Sciatic nerve (tissue), 2 donors: ENCODE data around the gene GAPT. TPM values are rescaled to one million over a fixed set of nuclear protein-coding genes. Genes with fewer than 3 reads are reported as not detected.

Source experiments
- ATAC-seq: fragments of 200-7000 bp; cut with Tn5 transposase; one replicate; pipeline ENCODE4 v1.9.1; 2020; ENCODE audit warnings: mild to moderate bottlenecking, moderate library complexity
- DNase-seq: peaks from one replicate; pipeline ENCODE4 v3.0.0-alpha.2; 2020; ENCODE audit warnings: low spot score
- intact Hi-C: fragments of 100-400 bp; cut with DNase I; formaldehyde crosslinking; loops from one replicate; pipeline ENCODE4 v1.14.2; 2022
- total RNA-seq: library from RNA; stranded (reverse); fragmentation: NEBNext Ultra II Directional; extraction: Animal tissue kit (Norgen Biotek cat#: 25700); gene quantifications from one replicate; pipeline ENCODE4 v1.2.1, GENCODE V29; 2021
- donor health status: DM: no; HTN: no; CAD: no.
- donor health status: DM: no; HTN: no; CAD: no.

GAPT gene
- total RNA-seq, 1 donor from 2014 or later: 2.9 TPM

DNA sequence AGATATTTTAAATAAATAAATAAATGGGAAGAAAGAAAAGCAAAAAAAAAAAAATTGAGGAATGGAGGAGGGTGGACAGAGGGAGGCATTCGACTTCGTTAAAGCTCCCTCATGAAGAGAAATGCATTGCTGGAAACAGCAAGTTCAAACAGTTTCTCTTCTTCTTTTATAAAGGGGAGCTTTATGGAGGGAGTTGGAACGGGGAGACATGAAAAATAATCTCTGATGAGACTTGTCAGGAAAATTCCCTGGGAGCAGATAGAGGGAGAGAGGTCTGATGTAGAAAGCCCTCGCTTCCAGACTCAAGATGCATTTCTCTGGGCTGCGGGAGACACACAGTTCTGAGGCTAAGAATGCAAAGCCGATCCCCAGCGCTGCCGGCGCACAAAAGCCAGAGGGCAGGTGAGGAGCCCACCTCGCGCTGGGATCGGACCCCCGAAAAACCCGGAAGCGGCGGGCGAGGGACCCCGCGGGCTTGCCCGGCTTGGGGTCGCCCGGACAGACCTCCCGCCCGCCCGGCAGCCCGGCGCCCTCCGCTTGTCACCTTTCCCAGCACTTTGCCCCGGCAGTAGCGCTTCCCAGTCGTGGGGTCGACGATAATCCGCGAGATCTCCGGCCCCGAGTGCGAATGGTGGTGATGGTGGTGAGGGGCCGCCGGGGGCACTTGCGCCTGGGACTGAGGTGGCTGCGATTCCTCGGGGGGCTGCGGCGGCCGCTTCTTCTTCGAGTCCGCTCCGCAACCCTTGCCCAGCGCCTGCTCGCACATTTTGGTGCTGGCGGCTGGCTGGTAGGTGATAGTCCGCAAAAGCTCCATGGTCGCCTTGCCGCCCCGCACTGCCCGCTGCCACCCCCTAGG, 31.9 kb upstream of the GAPT start:
- intact Hi-C loops: loop anchor here (5.0 kb wide), 2 partner anchors 677 to 1157 kb away; no protein-coding TSS in a partner anchor
- ATAC-seq (peak; percentile 5), DNase-seq (no peak)

DNA sequence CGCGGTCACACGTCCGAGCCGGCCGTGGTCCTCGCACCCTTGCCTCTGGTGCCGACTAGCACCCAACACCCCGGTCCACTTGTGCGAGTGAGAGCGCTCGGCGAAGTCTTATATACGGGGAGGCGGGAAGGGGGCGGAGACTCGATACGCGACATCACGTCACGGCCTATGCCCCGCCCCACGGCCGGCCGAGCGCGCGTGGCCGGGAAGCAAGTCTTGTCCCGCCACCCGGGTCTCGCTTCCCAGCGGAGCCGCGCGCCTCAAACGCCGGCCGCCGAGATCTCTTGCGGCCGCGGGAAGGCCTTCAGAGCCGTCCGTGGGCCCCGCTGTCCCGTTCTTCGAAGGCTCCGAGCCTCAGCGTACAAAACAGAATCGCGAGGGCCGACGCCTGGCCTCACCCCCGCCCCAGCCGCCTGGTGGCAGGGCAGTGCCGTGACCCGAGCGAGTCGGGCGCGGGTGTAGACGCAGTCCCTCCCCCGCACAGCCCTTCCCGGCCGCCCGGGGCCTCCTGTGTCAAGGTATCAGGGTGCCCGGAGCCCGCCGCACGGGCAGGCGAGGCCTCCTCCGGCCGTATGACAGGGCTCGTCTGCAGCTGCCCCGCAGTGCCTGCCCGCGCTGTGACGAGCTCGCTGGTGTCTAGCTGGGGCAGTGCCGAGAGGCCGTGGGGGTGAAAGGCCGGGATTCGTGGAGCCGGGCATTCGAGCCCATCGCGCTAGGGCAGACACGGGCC, 31.1 kb upstream of the GAPT start, which contains the start of gene PLK2:
PLK2 (minus strand) TSS at position 85 of the 730 bp plus-strand sequence. CDS start 127 bp downstream, outside the sequence.
- ATAC-seq (peak; percentile 98), DNase-seq (peak; percentile 99)
- intact Hi-C loops: loop anchor here (5.0 kb wide), 1 partner anchor 1158 kb away; no protein-coding TSS in a partner anchor

DNA sequence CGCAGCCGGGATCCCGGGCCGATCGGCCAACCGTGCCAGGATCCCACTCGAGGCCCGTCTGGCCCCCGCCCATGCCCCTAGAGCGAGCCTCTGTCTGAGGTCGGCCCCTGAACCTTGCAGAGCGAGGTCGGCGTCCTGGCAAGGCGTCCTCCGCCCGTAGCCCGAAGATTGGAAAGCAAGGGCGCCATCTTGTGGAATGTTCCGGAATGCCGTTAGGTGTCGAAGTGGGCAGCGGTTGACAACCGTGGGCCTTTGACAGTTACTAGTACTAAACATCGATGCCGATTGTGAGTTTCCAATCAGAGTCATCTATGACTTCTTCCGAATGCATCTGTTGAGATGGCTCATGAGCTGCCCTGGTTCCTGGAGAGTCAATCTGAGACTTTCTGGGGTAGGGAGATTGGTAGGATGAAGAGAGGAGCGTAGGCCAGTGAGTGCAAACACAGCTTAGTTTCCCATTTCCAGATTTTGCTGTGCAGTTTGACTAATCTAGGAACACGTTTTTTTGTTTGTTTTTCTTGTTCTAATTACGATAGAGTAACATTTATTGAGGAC, 30.4 kb upstream of the GAPT start:
- peak; percentile 97 for DNase-seq
- peak; percentile 90 for ATAC-seq

DNA sequence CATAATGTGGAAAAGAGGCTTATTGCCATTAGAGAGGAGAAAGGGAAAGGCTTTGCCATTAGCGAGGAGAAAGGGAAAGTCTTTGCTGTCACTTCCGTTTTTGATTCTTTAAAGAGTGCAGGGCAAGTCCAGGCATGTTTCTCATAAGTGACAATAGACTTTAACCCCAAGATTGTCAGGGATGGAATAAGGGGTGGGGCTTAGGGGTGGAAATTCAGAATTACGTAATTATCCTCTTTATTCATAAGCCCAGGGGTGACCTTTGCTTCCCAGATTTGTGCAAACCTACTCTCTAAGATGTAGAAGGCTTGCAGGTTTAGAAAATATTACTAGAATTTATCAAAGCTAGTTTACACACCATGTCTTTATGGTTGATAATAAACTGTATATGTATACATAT, 29.1 kb upstream of the GAPT start:
- no peak for ATAC-seq
- DNase-seq: no peak
- intact Hi-C loops: loop anchor here (5.0 kb wide), 1 partner anchor 1160 kb away; no protein-coding TSS in a partner anchor

More for the DNA sequence above, 30.4 kb upstream of the GAPT start:
- intact Hi-C loops: loop anchor here (5.0 kb wide), 1 partner anchor 1159 kb away; no protein-coding TSS in a partner anchor

DNA sequence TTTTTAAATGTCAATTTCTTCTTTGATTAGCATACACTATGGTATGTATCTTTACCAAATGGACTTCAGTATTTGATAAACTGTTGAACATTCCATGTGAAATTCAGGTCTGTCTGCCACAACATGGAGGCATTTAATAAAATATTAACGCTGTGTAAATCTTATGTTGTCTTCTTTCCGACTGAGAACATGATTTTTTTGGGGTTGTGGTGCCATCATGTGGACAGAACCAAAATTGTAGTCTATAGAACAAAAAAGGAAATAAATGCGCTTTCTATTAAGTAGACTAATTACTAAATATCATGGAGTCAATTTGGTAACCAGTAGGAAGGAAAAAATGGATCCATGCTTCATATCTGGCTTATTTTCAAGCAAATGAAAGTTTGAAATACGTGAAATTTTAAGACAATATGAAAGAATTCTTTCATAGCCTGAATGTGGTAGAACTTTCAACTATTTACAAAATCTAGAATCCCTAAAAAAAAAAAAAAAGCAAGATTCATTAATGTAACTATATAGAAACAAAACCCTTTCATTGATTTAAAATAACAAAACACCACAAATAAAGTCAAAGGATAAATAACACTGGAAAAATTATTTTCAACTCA, 28.5 kb upstream of the GAPT start:
- DNase-seq (no peak), ATAC-seq (no peak)
- intact Hi-C loops: loop anchor here (5.0 kb wide), 1 partner anchor 1160 kb away; no protein-coding TSS in a partner anchor

DNA sequence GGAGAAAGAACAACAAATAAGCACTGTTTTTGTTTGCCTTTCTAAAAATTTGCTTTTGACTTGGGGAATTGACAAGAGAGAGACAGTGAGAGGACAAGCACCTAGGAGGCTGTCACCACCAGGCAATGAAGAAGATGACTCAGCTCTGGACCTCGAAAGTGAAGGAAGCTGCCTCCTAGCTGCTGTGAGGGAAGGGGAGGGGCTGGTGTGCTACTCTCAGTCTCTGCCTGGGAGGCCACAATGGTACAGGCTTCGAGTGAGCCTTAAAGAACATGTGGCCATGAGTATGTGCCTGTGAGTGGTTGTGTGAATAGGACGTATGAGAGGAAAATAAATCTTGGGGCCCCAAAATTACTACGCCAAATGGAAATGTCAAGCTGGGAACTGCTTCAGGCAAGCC, 24.3 kb upstream of the GAPT start:
- intact Hi-C loops: no loop called here
- ATAC-seq (no peak), DNase-seq (no peak)

DNA sequence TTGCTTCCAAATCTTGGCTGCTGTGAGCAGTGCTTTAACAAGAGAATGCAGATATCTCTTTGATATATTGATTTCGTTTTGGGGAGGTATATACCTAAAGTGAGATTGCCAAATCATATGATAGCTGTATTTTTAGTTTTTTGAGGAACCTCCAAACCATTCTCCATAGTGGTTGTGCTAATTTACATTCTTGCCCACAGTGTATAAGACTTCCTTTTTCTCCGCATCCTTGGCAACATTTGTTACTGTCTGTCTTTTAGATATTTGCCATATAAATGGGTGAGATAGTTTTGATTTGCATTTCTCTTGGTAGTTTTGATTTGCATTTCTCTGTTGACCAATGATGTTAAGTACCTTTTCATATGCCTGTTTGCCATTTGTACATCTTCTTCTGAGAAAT, 21.3 kb upstream of the GAPT start:
- no peak for ATAC-seq
- intact Hi-C loops: no loop called here
- DNase-seq: no peak

DNA sequence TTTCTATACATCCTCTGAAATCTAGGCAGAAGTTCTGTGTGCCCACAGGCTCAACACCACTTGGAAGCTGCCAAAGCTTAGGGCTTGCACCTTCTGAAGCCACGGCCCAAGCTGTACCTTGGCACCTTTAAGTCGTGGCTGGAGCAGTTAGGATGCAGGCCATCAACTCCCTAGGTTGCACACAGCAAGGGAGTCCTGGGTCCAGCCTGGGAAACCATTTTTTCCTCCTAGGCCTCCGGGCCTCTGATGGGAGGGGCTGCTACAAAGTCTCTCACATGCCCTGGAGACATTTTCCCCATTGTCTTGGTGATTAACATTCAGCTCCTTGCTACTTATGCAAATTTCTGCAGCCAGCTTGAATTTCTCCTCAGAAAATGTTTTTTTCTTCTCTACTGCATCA, 15.8 kb upstream of the GAPT start:
- intact Hi-C loops: no loop called here
- ATAC-seq (no peak), DNase-seq (no peak)

DNA sequence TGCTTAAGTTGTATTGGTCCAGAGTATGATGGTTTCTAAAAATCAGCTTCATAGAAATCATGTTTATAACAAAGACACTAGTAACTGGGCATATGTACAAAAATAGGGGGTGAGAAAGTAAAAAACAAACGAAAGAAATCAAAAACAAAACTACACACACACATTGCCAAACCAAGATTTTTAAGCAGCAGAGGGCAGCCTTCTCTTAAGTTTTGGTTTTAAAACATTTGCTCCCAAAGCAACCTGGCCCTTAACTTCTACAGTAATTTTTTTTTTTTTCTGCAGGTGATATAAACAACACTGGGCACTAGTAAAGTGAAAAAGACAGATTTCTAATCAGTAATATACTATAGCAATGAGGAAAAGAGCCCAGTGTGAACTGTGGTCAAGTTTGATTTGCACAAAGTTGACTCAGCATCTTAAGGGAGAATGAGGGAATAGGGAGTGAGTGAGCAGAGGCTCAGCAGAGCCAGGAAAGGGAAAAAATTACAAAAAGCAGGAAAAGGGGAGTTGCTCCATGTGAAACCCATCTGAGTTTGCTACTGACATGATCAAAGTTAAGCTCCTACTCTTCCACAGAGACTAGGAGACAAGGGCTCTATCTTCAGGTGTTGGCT, 13.4 kb upstream of the GAPT start:
- no peak for DNase-seq
- no peak for ATAC-seq
- intact Hi-C loops: no loop called here

DNA sequence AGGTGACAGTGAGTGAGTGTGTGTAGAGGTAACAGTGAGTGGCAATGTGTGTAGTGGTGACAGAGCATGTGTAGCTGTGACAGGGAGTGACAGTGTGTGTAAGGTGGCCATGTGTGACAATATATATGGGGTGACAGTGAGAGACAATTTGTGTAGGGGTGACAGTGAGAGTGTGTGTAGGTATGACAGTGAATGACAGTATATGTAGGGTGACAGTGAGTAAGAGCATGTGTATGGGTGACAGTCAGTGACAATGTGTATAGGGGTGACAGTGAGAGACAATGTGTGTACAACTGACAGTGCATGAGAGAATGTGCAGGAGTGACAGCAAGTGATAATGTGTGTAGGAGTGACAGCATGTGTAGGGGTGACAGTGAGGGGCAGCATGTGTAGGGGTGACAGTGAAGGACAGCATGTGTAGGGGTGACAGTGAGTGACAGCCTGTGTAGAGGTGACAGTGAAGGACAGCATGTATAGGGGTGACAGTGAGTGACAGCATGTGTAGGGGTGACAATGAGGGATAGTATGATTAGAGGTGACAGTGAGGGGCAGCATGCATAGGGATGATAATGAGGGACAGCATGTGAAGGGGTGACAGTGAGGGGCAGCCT, 10.1 kb upstream of the GAPT start:
- DNase-seq (no peak), ATAC-seq (no peak)
- intact Hi-C loops: no loop called here

DNA sequence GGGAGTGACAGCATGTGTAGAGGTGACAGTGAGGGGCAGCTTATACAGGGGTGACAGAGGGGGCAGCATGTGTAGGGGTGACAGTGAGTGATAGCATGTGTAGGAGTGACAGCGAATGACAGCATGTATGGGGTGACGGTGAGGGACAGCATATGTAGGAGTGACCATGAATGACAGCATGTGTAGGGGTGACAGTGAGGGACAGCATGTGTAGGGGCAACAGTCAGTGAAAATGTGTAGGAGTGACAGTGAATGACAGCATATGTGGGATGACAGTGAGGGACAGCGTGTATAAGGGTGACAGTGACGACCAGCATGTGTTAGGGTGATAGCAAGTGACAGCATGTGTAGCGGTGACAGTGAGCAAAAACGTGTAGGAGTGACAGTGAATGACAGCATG, 9.4 kb upstream of the GAPT start:
- ATAC-seq (no peak), DNase-seq (no peak)
- intact Hi-C loops: no loop called here

DNA sequence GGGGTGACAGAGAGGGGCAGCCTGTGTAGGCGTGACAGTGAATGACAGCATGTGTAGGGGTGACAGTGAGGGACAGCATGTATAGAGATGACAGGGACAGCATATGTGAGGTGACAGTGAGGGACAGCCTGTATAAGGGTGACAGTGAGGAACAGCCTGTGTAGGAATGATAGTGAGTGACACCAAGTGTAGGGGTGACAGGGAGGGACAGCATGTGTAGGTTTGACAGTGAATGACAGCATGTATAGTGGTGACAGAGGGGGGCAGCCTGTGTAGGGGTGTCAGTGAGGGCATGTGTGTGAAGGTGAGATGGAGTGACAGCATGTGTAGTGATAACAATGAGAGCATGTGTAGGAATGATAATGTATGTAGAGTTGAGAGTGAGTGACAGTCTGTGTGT, 8.7 kb upstream of the GAPT start:
- no peak for DNase-seq
- peak; percentile 26 for ATAC-seq
- intact Hi-C loops: no loop called here

DNA sequence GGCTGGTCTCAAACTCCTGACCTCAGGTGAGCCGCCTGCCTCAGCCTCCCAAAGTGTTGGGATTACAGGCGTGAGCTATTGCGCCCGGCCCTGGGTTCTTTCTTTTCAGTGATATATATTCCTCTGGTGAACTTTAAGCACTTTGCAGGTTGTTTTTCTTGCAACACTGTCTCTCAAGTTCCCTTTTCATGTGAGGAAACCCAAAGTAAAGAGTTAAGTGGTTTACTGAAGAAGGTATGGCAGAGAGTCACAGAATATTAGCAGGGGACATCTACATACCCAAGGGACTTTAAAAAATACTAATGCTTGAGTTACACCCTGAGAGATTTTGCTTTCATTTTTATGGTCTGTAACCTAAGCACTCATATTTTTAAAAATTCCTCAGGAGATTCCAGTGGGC, 6.7 kb upstream of the GAPT start:
- ATAC-seq (no peak), DNase-seq (no peak)
- intact Hi-C loops: no loop called here

DNA sequence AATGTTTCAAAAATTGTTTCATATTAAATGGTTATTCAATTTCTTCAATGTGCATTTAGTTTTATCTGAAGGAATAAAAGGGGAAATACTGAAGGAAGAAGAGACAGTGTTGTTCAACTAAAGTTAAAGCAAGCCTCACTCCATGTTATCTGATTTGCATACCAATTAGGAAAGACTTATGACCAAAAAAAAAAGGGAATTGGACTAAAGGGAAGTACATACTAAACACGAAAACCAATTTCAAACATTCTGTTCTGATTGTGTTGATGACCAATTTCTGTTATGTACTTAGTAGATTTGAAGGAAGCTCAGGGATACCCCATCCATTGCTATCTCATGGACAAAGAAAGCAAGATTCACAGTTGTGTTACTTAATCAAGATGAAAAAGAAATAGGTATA, 4.9 kb upstream of the GAPT start:
- intact Hi-C loops: no loop called here
- ATAC-seq: no peak
- DNase-seq: no peak

DNA sequence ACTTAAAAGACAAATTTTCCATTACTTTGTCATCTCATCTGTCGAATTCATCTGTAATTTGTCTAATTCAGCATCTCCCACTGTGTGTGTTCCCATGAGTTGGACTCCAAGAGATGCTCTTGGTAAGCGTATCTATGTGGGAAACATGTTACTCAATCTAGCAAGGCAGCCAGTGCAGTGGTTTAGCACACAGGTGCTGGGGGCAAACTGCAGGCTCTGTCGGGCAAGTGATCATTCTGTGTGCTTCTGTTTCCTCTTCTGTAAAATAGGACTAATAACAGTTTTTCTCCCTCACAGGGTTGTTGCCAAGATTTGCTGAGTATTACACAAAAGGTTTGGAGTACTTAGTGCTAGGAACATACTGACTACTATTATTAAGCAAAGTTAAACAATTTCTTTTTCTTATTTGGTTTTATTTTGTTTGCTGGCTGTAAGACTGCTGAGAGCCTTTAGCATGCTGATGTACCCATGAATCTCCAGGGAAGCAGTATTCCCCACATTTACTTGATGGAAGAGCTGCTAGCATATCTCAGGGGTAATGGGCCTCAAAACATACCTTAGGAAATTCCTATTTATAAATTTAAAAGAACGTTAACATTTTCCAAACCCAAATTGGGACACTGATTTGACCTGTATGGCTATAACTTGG, 709 bp upstream of the GAPT start:
- DNase-seq (no peak), ATAC-seq (no peak)
- intact Hi-C loops: no loop called here

DNA sequence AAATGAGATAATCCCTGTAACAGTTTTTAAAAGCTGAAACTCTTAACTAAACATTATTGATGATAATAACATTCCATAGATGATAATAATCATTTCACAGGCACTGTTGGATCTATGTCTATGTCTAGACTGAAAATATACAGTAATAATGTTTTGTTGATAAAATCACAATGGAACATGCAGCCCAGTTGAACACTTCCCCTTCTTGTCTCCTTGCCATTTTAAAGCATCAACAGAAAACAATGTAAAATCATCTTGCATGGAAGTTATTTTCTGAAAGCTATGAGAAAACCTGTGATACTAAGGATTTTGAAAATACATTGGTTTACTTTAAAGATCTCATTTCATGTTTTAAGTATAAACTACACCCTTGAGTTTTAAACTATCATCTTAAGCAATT, 1.9 kb downstream of the GAPT start:
- DNase-seq: no peak
- ATAC-seq: no peak
- intact Hi-C loops: no loop called here

DNA sequence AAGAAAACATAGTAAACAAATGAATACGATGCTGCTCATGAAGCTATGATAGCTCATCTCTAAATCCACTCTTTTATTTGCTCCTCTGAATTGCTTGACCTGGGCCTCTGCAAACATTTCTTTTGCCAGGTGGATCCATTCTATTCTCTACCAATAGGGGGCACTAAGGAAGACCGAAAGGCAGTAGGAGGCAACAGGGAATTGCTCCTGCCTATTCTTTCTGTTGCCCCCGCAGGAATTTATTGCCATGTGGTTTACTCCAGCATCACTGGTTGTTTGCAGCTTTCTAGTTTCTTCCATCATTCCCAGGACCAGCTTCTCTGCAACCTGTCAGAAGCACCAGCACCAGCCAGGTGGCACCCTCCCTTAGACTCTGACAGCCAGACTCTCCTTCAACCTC, 5.3 kb downstream of the GAPT start:
- intact Hi-C loops: no loop called here
- no peak for ATAC-seq
- no peak for DNase-seq

DNA sequence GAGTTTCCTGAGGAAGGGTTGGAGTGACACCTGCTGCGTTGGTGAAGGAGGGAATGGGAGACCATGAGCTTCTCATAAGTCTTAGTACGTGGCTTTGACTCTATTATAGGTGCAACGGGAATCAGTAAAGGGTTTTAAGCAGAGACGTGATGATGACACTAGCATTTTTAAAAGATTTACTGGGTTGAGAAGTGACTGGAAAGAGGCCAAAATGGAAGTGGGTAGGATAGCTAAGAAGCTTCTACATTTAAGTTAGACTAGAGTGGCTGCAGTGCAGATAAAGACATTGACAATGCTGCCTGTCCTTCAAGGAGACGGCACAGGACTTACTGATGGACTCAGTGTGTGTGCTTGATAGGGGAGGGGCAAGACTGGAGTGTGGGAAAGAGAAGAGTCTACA, 6.2 kb downstream of the GAPT start:
- DNase-seq (no peak), ATAC-seq (no peak)
- intact Hi-C loops: no loop called here
